Putamen (tissue), 1 donor: ENCODE results near the gene NUMB.

Experiments
- DNase-seq: peaks from one replicate; pipeline ENCODE4 v3.0.0-alpha.2; 2016; ENCODE audit warnings: low spot score

The NUMB gene

DNA sequence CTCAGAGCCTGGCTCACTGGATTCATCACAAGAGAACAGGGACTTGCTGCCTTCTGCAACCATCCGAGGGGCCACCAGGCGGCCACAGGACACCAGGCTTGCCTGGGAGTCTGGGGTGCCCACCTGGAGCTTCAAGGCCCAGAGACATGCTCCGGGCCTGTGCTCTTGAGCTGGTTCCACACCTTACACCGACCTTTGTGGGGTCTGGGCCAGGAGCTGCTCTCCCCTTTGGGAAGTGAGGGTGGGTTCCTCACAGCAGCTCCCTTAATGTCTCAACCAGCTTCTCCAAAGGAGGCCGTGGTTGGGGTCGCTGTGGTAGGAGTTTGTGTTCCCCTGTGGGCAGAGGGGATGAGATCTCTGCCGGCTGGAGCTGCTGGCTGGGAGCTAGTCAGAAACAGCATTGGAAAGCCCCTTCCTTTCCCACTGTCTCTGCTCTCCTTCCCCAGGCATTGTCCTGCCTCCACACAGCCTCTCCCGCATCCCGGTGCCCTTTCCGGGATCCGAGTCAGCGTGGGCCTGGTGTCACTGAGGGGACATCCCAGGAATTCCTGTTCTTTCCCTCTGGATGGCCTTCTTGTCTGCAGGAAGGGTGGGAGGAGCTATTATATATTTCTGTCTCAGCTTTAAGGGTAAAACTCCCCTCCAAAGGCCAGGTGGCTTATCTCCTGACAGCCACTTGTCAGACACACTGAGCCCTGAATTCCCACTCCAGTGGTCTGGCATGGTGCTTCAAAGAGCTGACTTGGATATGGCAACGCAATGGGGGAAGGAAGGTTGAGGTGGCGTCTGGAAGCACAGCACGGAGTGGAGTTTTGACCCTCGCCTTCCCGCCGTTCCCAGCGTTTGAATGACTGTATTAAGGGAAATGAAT, 226.1 kb downstream of the NUMB start:
- DNase-seq, result no peak

DNA sequence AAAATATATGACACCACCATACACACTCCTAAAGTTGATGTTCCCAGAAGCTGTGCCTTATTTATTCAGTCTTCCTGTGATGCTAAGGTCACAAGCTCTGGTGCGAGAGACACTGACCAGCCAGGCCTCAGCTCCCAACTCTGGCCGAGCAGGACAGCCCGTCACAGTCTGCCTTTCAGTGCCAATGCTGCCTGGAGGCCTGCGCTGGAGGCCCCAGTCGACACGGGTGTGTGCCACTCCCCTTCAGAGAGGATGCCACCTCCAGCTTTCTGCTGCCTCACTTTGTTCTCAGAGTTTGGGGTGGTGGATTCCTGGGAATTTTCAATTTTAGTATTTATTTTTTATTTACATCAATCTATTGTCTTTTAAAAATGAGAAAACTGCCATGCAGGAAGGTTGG, 228.3 kb downstream of the NUMB start:
- no peak for DNase-seq

DNA sequence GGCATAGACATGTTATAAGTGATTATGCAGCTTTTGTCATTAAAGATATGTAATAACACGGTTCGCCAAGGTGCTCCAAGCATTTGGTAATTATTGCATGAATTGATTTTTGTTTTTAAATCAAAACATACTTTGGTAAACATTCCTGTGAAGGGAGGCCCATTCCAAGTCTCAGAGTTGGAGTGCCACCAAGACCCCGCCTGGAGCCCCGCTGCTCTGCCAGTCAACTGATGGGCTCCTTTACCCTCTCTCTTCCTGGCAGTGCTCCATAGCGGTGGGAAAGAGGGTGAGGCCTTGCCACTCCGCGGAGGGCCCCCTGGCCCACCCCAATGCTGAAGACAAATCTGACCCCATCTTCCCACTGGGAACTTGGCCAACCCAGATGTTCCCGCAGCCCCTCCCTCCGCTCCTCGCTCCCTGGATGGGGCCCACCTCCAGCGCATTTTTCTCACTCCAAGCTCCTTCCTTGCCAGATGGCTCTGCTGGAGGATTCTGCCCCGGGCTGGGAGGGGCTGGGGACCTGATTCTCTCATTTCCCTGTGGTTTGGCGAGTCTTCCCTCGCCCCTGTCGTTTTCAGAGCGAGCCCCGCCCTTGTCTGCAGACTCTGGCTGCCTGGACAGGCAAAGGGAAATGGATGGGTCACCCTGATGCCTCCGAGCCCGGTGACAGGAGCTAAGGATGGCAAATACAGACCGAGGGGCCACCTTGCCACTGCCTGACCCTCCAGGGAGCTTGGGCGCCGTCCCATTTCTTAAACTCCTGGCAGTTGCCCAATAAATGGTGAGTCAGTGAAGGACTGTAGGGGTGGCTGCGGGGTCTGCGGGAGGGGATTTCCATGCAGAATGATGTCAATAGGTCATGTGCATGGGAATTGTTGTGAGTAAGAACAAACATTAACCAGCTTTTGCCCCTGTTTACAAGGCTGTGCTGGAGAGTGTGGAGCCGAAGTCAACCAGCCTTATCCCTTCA, 230.2 kb downstream of the NUMB start:
- no peak for DNase-seq

DNA sequence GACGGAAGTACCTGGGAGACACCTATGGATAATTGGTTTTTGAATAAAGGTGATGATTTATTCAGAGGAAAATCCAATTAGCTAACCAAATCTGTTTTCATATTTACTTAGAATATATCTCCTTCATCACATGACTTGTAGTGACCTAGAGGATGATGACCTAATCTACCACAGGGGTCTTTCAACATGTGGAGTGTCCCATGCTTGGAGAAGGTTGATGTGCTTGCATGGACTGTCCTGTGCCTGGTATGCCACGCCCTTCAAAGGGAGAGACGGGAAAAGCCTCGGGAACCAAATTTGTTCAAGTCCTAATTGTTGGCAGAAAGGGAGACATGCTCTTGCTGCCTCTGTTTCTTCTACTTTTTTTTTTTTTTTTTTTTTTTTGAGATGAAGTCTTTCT, 232.8 kb downstream of the NUMB start:
- no peak for DNase-seq
